Progenitor cell of endocrine pancreas (in vitro differentiated cells): ENCODE data around the gene VWC2L. TPM values are rescaled to one million over a fixed set of nuclear protein-coding genes. Genes with fewer than 3 reads are reported as not detected.

Source experiments
- DNase-seq: peaks from one replicate; pipeline ENCODE4 v3.0.0; 2021; ENCODE audit warnings: low spot score; ENCODE audit not compliant: unreplicated experiment
- H3K27ac Mint-ChIP-seq: 2 replicates; pipeline ENCODE4 v1.8.0; 2021; ENCODE audit warnings: mild to moderate bottlenecking, moderate library complexity, mixed read lengths
- H3K27me3 Mint-ChIP-seq: 2 replicates; pipeline ENCODE4 v1.8.0; 2021; ENCODE audit warnings: mixed read lengths
- H3K36me3 Mint-ChIP-seq: 2 replicates; pipeline ENCODE4 v1.8.0; 2022; ENCODE audit warnings: mixed read lengths; ENCODE audit not compliant: insufficient read depth
- H3K4me1 Mint-ChIP-seq: 2 replicates; pipeline ENCODE4 v1.8.0; 2021; ENCODE audit warnings: low read depth, mixed read lengths
- H3K4me3 Mint-ChIP-seq: 2 replicates; pipeline ENCODE4 v1.8.0; 2021; ENCODE audit warnings: low read depth, mild to moderate bottlenecking, moderate library complexity, mixed read lengths
- H3K9me3 Mint-ChIP-seq: 2 replicates; pipeline ENCODE4 v1.8.0; 2021; ENCODE audit warnings: low read depth, mixed read lengths
- total RNA-seq: library from RNA; stranded (reverse); gene quantifications from 2 replicates; pipeline ENCODE4 v1.2.1, GENCODE V29; 2021
- TF ChIP-seq, protein P1 (sequence below): fragments of 200-600 bp; sonication (generic); IDR thresholded peaks from one replicate; pipeline ENCODE4 v1.5.0; 2021; ENCODE audit warnings: antibody characterized with exemption, mild to moderate bottlenecking; ENCODE audit not compliant: unreplicated experiment

VWC2L gene
- total RNA-seq, 1 donor from 2014 or later, result not detected

- no peaks in the 10 kb centered on the region for H3K27me3 Mint-ChIP-seq
- H3K9me3 Mint-ChIP-seq, result no peaks in the 10 kb centered on the region
- H3K4me3 Mint-ChIP-seq, result no peak overlapping the region
- no peak for DNase-seq
- H3K4me1 Mint-ChIP-seq, result no peaks in the 10 kb centered on the region
- no peak overlapping the region for H3K27ac Mint-ChIP-seq
- TF ChIP-seq, protein P1, sequence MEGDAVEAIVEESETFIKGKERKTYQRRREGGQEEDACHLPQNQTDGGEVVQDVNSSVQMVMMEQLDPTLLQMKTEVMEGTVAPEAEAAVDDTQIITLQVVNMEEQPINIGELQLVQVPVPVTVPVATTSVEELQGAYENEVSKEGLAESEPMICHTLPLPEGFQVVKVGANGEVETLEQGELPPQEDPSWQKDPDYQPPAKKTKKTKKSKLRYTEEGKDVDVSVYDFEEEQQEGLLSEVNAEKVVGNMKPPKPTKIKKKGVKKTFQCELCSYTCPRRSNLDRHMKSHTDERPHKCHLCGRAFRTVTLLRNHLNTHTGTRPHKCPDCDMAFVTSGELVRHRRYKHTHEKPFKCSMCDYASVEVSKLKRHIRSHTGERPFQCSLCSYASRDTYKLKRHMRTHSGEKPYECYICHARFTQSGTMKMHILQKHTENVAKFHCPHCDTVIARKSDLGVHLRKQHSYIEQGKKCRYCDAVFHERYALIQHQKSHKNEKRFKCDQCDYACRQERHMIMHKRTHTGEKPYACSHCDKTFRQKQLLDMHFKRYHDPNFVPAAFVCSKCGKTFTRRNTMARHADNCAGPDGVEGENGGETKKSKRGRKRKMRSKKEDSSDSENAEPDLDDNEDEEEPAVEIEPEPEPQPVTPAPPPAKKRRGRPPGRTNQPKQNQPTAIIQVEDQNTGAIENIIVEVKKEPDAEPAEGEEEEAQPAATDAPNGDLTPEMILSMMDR, result no peak
- no peaks in the 10 kb centered on the region for H3K36me3 Mint-ChIP-seq
Observed at GRCh38 chr2:214607051-214607450, 196.2 kb downstream of the VWC2L start.

GRCh38 chr2:214611015-214611414, 200.2 kb downstream of the VWC2L start:
- Mint-ChIP-seq H3K27ac (no peak overlapping the region), H3K9me3 (no peaks in the 10 kb centered on the region), H3K36me3 (no peaks in the 10 kb centered on the region), H3K4me1 (no peaks in the 10 kb centered on the region), H3K4me3 (no peak overlapping the region), H3K27me3 (no peaks in the 10 kb centered on the region)
- TF ChIP-seq, protein P1, result no peak
- DNase-seq, result no peak

DNA sequence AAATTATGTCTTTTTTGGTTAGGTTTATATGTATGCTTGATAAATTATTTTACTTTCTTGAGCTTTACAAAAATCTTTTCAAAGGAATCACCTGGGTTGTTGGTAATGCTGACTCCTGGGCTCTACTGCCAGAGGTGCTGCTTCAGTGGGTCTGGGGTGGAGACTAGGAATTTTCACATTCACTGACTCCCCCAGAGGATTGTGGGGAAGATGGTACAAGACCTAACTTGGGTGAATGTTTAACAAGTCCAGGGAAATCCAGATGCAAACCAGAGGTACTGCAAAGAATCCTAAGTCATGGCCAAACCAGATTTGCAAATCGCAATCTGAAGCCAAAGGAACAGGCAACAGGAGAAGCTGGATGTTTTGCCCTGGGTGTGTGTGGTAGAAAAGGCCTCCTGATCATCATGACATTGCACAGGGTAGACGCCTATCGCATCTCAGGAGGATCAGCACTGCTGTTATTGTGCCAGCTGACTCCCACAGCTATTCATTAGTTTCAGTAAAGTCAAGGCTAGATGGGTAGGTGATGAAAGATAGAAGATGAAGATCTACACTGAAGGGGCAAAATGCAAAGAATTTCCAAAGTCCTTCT, 213.4 kb downstream of the VWC2L start:
- H3K9me3 Mint-ChIP-seq, result no peaks in the 10 kb centered on the region
- H3K4me1 Mint-ChIP-seq, result no peaks in the 10 kb centered on the region
- no peaks in the 10 kb centered on the region for H3K27me3 Mint-ChIP-seq
- TF ChIP-seq, protein P1, result no peak
- no peak overlapping the region for H3K4me3 Mint-ChIP-seq
- no peaks in the 10 kb centered on the region for H3K36me3 Mint-ChIP-seq
- no peak overlapping the region for H3K27ac Mint-ChIP-seq
- DNase-seq, result no peak

GRCh38 chr2:214628091-214628490, 217.2 kb downstream of the VWC2L start:
- Mint-ChIP-seq H3K4me3 (no peak overlapping the region), H3K9me3 (no peaks in the 10 kb centered on the region), H3K27me3 (no peaks in the 10 kb centered on the region), H3K36me3 (no peaks in the 10 kb centered on the region), H3K27ac (no peak overlapping the region), H3K4me1 (no peaks in the 10 kb centered on the region)
- no peak for DNase-seq
- TF ChIP-seq, protein P1, result no peak
